GM10248 (cell line): ENCODE measurements around the gene GNS.

Experiments used
- CTCF ChIA-PET: fragments of 300-600 bp; sonication (Branson Sonifier 250); formaldehyde crosslinking; extraction: SDS; loops from one replicate; lab custom pipeline; 2021; ENCODE audit warnings: antibody characterized with exemption; lab: Yijun Ruan, JAX
- POLR2A ChIA-PET: fragments of 350-650 bp; sonication (Branson Sonifier 250); formaldehyde crosslinking; extraction: SDS; loops from one replicate; lab custom pipeline; 2020; ENCODE audit warnings: antibody characterized with exemption; lab: Yijun Ruan, JAX
- DNase-seq: peaks from one replicate; pipeline ENCODE4 v3.0.0; 2012; ENCODE audit errors: extremely low spot score
- TF ChIP-seq, protein P1 (sequence below): IDR thresholded peaks from 2 replicates; pipeline ENCODE4 v1.5.1; 2012; ENCODE audit warnings: mild to moderate bottlenecking, low read depth; ENCODE audit errors: extremely low read depth, missing control alignments, control extremely low read depth

The GNS gene

DNA sequence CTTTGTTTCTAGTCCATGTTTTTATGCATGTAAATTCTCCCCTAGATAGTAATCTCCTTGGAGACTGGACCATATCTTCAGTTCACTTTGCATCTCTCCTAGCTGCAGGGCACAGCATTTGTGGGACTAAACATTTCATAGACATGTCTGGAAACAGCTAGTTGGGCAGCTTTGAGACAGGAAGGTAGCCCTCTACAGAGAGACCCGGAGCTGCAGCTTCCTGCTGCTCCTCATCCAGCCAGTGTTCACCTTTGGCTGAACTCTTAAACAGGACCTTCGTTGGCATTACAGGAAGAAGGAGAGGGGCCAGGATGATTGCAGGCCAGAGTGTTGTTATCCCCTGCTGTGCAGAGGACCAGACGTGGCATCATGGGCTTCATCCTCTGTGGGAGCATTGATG lies 52.9 kb downstream of the GNS start:
- TF ChIP-seq, protein P1, sequence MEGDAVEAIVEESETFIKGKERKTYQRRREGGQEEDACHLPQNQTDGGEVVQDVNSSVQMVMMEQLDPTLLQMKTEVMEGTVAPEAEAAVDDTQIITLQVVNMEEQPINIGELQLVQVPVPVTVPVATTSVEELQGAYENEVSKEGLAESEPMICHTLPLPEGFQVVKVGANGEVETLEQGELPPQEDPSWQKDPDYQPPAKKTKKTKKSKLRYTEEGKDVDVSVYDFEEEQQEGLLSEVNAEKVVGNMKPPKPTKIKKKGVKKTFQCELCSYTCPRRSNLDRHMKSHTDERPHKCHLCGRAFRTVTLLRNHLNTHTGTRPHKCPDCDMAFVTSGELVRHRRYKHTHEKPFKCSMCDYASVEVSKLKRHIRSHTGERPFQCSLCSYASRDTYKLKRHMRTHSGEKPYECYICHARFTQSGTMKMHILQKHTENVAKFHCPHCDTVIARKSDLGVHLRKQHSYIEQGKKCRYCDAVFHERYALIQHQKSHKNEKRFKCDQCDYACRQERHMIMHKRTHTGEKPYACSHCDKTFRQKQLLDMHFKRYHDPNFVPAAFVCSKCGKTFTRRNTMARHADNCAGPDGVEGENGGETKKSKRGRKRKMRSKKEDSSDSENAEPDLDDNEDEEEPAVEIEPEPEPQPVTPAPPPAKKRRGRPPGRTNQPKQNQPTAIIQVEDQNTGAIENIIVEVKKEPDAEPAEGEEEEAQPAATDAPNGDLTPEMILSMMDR = no peak
- ChIA-PET POLR2A (interaction anchor here (0.5 kb wide), 1 partner anchor 10 kb away, joined by 5 read pairs; no protein-coding TSS in a partner anchor), CTCF (interaction anchor here (1.0 to 4.1 kb wide), 8 partner anchors 9 to 157 kb away, joined by 3 to 32 read pairs (median 5); no protein-coding TSS in a partner anchor)
- DNase-seq = no peak

DNA sequence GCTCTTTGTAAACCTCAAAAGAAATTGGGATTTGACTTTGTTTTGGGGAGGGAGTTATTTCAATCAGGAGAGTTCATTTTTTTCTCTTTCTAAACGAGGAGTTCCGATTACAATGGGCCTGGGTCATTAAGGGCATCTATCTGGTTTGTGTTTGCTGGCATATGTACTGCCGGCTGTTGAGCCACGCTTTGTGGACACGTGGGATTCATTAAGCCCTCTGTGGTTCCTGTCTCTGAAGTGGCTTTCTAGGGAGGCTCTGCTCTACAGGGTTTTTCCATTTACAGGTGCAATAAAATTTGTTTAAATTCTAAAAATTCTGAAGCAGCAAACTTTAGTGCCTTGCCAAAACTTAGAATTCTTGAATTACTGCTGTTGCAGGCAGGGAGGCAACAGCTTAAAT lies 57.9 kb downstream of the GNS start:
- ChIA-PET POLR2A (no interaction called here), CTCF (interaction anchor here (0.8 to 12.5 kb wide), 6 partner anchors 12 to 151 kb away, joined by 3 to 172 read pairs (median 4); no protein-coding TSS in a partner anchor)
- TF ChIP-seq, protein P1 = no peak
- DNase-seq = no peak

DNA sequence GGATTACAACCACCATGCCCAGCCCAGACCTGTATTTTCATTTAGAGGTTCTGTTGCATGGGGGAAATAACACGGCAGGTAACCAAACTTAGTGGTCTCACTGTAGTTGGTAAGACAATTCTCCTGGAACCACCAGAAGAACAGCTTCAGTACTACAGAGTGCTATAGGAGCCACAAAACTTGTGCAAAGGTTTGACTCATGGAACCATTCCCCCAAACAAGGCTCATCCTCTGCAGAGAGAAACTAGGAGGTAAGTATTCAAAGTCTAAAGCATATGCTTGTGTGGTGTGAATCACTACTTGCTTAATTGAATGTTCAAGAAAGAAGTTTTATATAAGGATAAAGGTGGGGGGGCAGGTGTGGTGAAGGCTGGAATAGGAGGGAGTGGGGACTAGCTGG lies 58.7 kb downstream of the GNS start:
- ChIA-PET CTCF (interaction anchor here (1.0 to 12.5 kb wide), 5 partner anchors 11 to 150 kb away, joined by 3 to 172 read pairs (median 3); no protein-coding TSS in a partner anchor), POLR2A (no interaction called here)
- TF ChIP-seq, protein P1 = no peak
- no peak for DNase-seq

DNA sequence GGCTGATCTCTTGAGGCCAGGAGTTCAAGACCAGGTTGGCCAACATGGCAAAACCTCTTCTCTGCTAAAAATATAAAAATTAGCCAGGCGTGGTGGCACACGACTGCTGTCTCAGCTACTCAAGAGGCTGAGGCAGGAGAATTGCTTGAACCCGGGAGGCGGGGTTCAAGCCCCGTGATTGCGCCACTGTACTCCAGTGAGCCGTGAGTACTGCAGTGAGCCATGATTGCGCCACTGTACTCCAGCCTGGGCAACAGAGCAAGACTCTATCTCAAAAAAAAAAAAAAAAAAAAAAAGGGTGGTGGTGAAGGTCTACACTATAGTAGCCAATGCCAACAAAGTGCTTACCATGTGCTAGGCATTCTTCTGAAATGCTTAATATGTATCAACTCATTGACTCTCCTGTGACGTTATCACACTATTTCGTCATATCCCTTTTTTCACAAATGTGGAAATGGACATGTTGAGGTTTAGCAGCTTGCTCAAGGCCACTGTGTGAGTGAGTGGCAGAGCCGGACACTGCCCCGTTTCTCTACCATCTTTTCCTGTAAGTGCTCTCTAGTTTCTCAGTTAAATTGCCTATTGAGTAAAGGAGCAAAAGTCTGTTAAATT lies 59.6 kb downstream of the GNS start:
- ChIA-PET CTCF (interaction anchor here (0.6 to 12.5 kb wide), 3 partner anchors 22 to 444 kb away, joined by 3 to 172 read pairs (median 5); no protein-coding TSS in a partner anchor), POLR2A (no interaction called here)
- TF ChIP-seq, protein P1 = no peak
- no peak for DNase-seq

DNA sequence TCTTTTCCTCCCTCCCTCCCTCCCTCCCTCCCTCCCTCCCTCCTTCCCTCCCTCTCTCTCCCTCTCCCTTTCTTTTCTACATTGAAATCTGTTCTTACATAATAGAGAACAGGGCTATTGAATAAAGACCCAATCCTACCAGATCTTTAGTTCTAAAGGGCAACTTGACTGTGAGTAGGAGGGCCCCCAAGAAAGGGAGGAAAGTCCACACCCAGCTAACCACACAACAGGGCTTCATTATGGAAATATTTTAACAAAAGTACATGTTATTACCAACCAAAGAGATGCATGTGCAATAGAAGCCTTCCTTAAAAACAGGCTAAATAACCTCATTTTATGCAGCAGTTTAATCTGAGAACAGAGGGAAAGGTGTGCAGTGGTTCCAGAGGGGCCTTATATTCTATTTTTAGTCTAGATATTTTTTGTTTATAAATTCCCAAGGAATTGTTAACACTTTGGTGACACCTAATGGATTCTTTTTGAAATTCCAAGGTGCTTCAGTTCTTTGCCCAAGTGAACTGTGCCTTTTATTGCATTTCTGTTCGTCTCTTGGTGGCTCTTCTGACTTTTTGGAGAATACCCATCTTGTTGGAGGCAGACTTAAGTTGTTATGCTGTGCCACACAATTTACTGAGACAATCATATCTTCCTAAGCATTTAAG lies 63.0 kb downstream of the GNS start:
- TF ChIP-seq, protein P1 = no peak
- POLR2A ChIA-PET = interaction anchor here (0.6 kb wide), 1 partner anchor 10 kb away, joined by 5 read pairs; no protein-coding TSS in a partner anchor
- DNase-seq = no peak
- CTCF ChIA-PET = interaction anchor here (0.6 to 12.5 kb wide), 14 partner anchors 12 to 151 kb away, joined by 3 to 172 read pairs (median 5); no protein-coding TSS in a partner anchor

DNA sequence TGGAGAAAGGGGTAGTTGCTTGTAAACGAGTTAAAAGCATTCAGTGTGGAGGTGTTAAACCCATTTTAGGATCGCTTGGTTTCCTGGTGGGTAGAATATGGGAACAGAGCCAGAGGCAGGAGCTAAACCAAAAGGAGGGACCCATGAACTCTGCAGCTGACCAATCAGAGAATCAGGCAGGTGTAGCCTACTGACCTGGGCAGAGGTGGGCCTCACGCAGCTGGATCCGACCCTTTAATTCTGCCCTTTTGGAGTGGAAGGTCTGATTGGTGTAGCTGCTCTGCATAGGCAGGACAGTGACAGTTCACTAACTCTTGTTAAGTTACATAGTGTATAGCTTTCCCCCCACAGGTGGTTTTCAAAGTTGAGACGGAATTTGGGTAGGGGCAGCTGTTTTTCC lies 63.7 kb downstream of the GNS start:
- ChIA-PET CTCF (interaction anchor here (0.6 to 12.5 kb wide), 12 partner anchors 12 to 151 kb away, joined by 3 to 172 read pairs (median 4); partner anchors contain the start of gene RASSF3), POLR2A (no interaction called here)
- TF ChIP-seq, protein P1 = no peak
- no peak for DNase-seq
